Upper lobe of right lung (tissue), 1 donor: ENCODE data around the gene SLC16A1. TPM values are rescaled to one million over a fixed set of nuclear protein-coding genes. Genes with fewer than 3 reads are reported as not detected.

ENCODE experiments used
- ATAC-seq: fragments of 200-7000 bp; cut with Tn5 transposase; one replicate; pipeline ENCODE4 v1.9.1; 2020; ENCODE audit warnings: mild to moderate bottlenecking, moderate library complexity
- DNase-seq: peaks from one replicate; pipeline ENCODE4 v3.0.0-alpha.2; 2020
- H3K27ac ChIP-seq: fragments of 200-600 bp; one replicate; pipeline ENCODE4 v1.8.0; 2022
- H3K27me3 ChIP-seq: fragments of 200-600 bp; one replicate; pipeline ENCODE4 v1.8.0; 2022; ENCODE audit warnings: mild to moderate bottlenecking
- H3K36me3 ChIP-seq: fragments of 200-600 bp; one replicate; pipeline ENCODE4 v1.8.0; 2022
- H3K4me1 ChIP-seq: fragments of 200-600 bp; one replicate; pipeline ENCODE4 v1.8.0; 2022
- H3K4me3 ChIP-seq: fragments of 200-600 bp; one replicate; pipeline ENCODE4 v1.8.0; 2022; ENCODE audit warnings: mild to moderate bottlenecking
- H3K9me3 ChIP-seq: fragments of 200-600 bp; one replicate; pipeline ENCODE4 v1.8.0; 2022
- intact Hi-C: fragments of 100-400 bp; cut with DNase I; formaldehyde crosslinking; loops from one replicate; pipeline ENCODE4 v1.11.0; 2022
- total RNA-seq: library from RNA; stranded (reverse); fragmentation: NEBNext Ultra II Directional; extraction: Animal tissue kit (Norgen Biotek cat#: 25700); gene quantifications from one replicate; pipeline ENCODE4 v1.2.1, GENCODE V29; 2021
- TF ChIP-seq, protein P1 (sequence below): fragments of 200-600 bp; IDR thresholded peaks from one replicate; pipeline ENCODE4 v1.8.0; 2022; ENCODE audit warnings: antibody characterized with exemption
- donor health status: DM: no; HTN: yes; CAD: no; lungs with severe emphysema.

Gene SLC16A1
- total RNA-seq, 1 donor from 2014 or later = 8.6 TPM

DNA sequence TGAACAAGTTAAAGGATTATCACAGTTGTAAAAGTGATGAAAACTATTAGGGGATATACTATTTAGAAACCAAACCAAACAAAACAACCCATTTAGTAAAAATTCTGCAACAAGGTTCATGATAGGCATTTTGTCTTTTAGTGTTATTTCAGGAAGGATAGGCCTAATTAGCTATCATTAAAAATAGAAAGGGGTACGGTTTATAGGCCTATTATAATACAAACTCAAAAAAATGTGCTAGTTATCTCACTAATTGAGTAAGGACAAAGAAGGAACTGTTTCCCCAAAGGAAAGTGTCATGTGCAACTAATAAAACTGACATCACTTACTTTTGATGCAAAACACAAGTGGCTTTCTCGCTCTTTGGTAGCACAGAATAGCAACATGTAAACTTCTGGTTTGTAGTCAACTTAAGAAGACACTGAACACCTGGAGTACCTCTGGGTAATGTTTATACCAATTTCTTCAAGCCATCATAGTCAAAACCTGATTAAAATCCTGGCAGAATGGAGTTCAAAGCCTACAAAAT lies 28.5 kb downstream of the SLC16A1 start:
- intact Hi-C loops = no loop called here
- H3K27ac ChIP-seq = no peak overlapping the region
- no peaks in the 10 kb centered on the region for H3K4me1 ChIP-seq
- H3K9me3 ChIP-seq = no peaks in the 10 kb centered on the region
- H3K4me3 ChIP-seq = no peak overlapping the region
- ATAC-seq (no peak), DNase-seq (no peak)
- H3K27me3 ChIP-seq = no peaks in the 10 kb centered on the region
- no peaks in the 10 kb centered on the region for H3K36me3 ChIP-seq
- TF ChIP-seq, protein P1, sequence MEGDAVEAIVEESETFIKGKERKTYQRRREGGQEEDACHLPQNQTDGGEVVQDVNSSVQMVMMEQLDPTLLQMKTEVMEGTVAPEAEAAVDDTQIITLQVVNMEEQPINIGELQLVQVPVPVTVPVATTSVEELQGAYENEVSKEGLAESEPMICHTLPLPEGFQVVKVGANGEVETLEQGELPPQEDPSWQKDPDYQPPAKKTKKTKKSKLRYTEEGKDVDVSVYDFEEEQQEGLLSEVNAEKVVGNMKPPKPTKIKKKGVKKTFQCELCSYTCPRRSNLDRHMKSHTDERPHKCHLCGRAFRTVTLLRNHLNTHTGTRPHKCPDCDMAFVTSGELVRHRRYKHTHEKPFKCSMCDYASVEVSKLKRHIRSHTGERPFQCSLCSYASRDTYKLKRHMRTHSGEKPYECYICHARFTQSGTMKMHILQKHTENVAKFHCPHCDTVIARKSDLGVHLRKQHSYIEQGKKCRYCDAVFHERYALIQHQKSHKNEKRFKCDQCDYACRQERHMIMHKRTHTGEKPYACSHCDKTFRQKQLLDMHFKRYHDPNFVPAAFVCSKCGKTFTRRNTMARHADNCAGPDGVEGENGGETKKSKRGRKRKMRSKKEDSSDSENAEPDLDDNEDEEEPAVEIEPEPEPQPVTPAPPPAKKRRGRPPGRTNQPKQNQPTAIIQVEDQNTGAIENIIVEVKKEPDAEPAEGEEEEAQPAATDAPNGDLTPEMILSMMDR = no peak

GRCh38 chr1:112926858-112927257 lies 29.1 kb downstream of the SLC16A1 start:
- H3K9me3 ChIP-seq = no peaks in the 10 kb centered on the region
- no peaks in the 10 kb centered on the region for H3K4me1 ChIP-seq
- no peak overlapping the region for H3K4me3 ChIP-seq
- intact Hi-C loops = no loop called here
- TF ChIP-seq, protein P1 = no peak
- no peaks in the 10 kb centered on the region for H3K36me3 ChIP-seq
- H3K27me3 ChIP-seq = no peaks in the 10 kb centered on the region
- DNase-seq = no peak
- ATAC-seq = no peak
- H3K27ac ChIP-seq = no peak overlapping the region

GRCh38 chr1:112925015-112925414 lies 31.0 kb downstream of the SLC16A1 start:
- ATAC-seq (no peak), DNase-seq (no peak)
- H3K27ac ChIP-seq = no peak overlapping the region
- H3K9me3 ChIP-seq = no peaks in the 10 kb centered on the region
- H3K36me3 ChIP-seq = no peaks in the 10 kb centered on the region
- H3K27me3 ChIP-seq = no peaks in the 10 kb centered on the region
- no peaks in the 10 kb centered on the region for H3K4me1 ChIP-seq
- TF ChIP-seq, protein P1 = no peak
- no peak overlapping the region for H3K4me3 ChIP-seq
- intact Hi-C loops = no loop called here

- no peaks in the 10 kb centered on the region for H3K4me1 ChIP-seq
- no peak overlapping the region for H3K27ac ChIP-seq
- H3K36me3 ChIP-seq = no peaks in the 10 kb centered on the region
- no peak for ATAC-seq
- no peaks in the 10 kb centered on the region for H3K9me3 ChIP-seq
- DNase-seq = no peak
- H3K27me3 ChIP-seq = no peaks in the 10 kb centered on the region
- TF ChIP-seq, protein P1 = no peak
- intact Hi-C loops = no loop called here
- H3K4me3 ChIP-seq = no peak overlapping the region
Measured at GRCh38 chr1:112923959-112924349, 32.0 kb downstream of the SLC16A1 start.

GRCh38 chr1:112923234-112923958 lies 32.6 kb downstream of the SLC16A1 start:
- no peak overlapping the region for H3K27ac ChIP-seq
- DNase-seq = no peak
- no peaks in the 10 kb centered on the region for H3K27me3 ChIP-seq
- no peaks in the 10 kb centered on the region for H3K36me3 ChIP-seq
- H3K4me1 ChIP-seq = no peaks in the 10 kb centered on the region
- intact Hi-C loops = no loop called here
- peak; percentile 30 for ATAC-seq
- TF ChIP-seq, protein P1 = no peak
- H3K4me3 ChIP-seq = no peak overlapping the region
- H3K9me3 ChIP-seq = no peaks in the 10 kb centered on the region
